Breast epithelium (tissue), 4 donors: ENCODE measurements around the gene ESPNL. TPM values are rescaled to one million over a fixed set of nuclear protein-coding genes. Genes with fewer than 3 reads are reported as not detected.
"Not testable (repeated sequence)": the region's sequence is repeated elsewhere in the genome, so short reads cannot be mapped to it uniquely, and the experiment has no call there.

Experiments used
- DNase-seq, 2 donors: peaks; one replicate each; pipeline ENCODE4 v3.0.0-alpha.2; 2019; ENCODE audit warnings: low spot score in 2 of 2
- H3K27ac ChIP-seq, 2 donors: fragments of 200-600 bp; sonication (generic) in 1 of 2; one replicate each; pipeline ENCODE4 v1.5.1; 2016 to 2019; ENCODE audit warnings: mild to moderate bottlenecking in 1 of 2
- H3K27me3 ChIP-seq, 2 donors: fragments of 200-600 bp; sonication (generic) in 1 of 2; one replicate each; pipeline versions ENCODE4 v1.5.1 to v1.6.0; 2017 to 2019; ENCODE audit warnings: control low read depth in 1 of 2, mild to moderate bottlenecking in 1 of 2
- H3K36me3 ChIP-seq: fragments of 200-600 bp; one replicate; pipeline ENCODE4 v1.5.1; 2019
- H3K4me1 ChIP-seq, 2 donors: fragments of 200-600 bp; sonication (generic); one replicate each; pipeline ENCODE4 v1.5.1; 2016 to 2019; ENCODE audit warnings: control low read depth in 1 of 2
- H3K4me3 ChIP-seq, 3 donors: fragments of 200-600 bp; sonication (generic); 1 replicate in 2 of 3; 2 replicates in 1 of 3; pipeline ENCODE4 v1.5.1; 2016 to 2019; ENCODE audit warnings: mild to moderate bottlenecking in 3 of 3, moderate library complexity in 2 of 3
- H3K9me3 ChIP-seq, 2 donors: fragments of 200-600 bp; sonication (generic) in 1 of 2; one replicate each; pipeline ENCODE4 v1.5.1; 2016 to 2019; ENCODE audit warnings: control low read depth in 1 of 2
- CTCF ChIP-seq, 3 donors: fragments of 450-650 bp; IDR thresholded peaks; one replicate each; pipeline ENCODE4 v1.5.1; 2016 to 2017; ENCODE audit warnings: antibody characterized with exemption in 3 of 3, mild to moderate bottlenecking in 3 of 3, moderate library complexity in 3 of 3
- POLR2A ChIP-seq: fragments of 450-650 bp; IDR thresholded peaks from one replicate; pipeline ENCODE4 v1.6.1; 2016; ENCODE audit warnings: antibody characterized with exemption, mild to moderate bottlenecking, moderate library complexity
- POLR2AphosphoS5 ChIP-seq, 3 donors: sonication (generic); formaldehyde crosslinking; IDR thresholded peaks; one replicate each; pipeline ENCODE4 v1.6.1; 2017; ENCODE audit warnings: antibody characterized with exemption in 3 of 3
- intact Hi-C: fragments of 100-400 bp; cut with DNase I; formaldehyde crosslinking; loops from one replicate; pipeline ENCODE4 v1.15.1; 2023; ENCODE audit warnings: low total_unique reads
- total RNA-seq, 3 donors: library from RNA; depleted of rRNA; stranded (reverse); fragments of >200 nt; gene quantifications; one replicate each; pipeline ENCODE4 v1.1.0, GENCODE V29; 2016

Gene ESPNL
- total RNA-seq, 3 donors from 2014 or later: 0.15 to 1.3 (median 0.64) TPM

- Histone ChIP-seq H3K4me1 (no peaks in the 10 kb centered on the region), H3K36me3 (no peaks in the 10 kb centered on the region), H3K9me3 (peaks cover 0 to 4% of the 10 kb centered on the region in 2 donors), H3K27me3 (peaks cover 0 to 18% of the 10 kb centered on the region in 2 donors), H3K4me3 (no peak overlapping the region), H3K27ac (no peak overlapping the region)
- no peak for DNase-seq
- intact Hi-C loops: no loop called here
- no peak for TF ChIP-seq POLR2AphosphoS5 (IDR thresholded peaks at IDR 0.05)
- TF ChIP-seq POLR2A: no peak
- TF ChIP-seq CTCF (IDR thresholded peaks at IDR 0.05): no peak
Observed at GRCh38 chr2:238114331-238114841, 14.2 kb downstream of the ESPNL start.

GRCh38 chr2:238114851-238115660, 14.9 kb downstream of the ESPNL start:
- Histone ChIP-seq H3K4me1 (no peaks in the 10 kb centered on the region), H3K27ac (no peak overlapping the region), H3K36me3 (no peaks in the 10 kb centered on the region), H3K9me3 (peaks cover 0 to 4% of the 10 kb centered on the region in 2 donors), H3K27me3 (peaks cover 0 to 18% of the 10 kb centered on the region in 2 donors), H3K4me3 (no peak overlapping the region)
- TF ChIP-seq POLR2A: no peak
- TF ChIP-seq CTCF (IDR thresholded peaks at IDR 0.05): no peak
- TF ChIP-seq POLR2AphosphoS5 (IDR thresholded peaks at IDR 0.05): no peak
- no peak for DNase-seq
- intact Hi-C loops: loop anchor here (5.0 kb wide), 1 partner anchor 528 kb away; no protein-coding TSS in a partner anchor

GRCh38 chr2:238115709-238116108, 15.6 kb downstream of the ESPNL start:
- not testable (repeated sequence) for H3K27ac ChIP-seq, H3K4me1 ChIP-seq, H3K9me3 ChIP-seq, H3K36me3 ChIP-seq, H3K4me3 ChIP-seq, DNase-seq
- H3K27me3 ChIP-seq: peaks cover 0 to 21% of the 10 kb centered on the region in 2 donors
- intact Hi-C loops: loop anchor here (5.0 kb wide), 1 partner anchor 528 kb away; no protein-coding TSS in a partner anchor

GRCh38 chr2:238116298-238117198, 16.4 kb downstream of the ESPNL start:
- Histone ChIP-seq H3K4me1 (no peaks in the 10 kb centered on the region), H3K9me3 (peaks cover 0 to 4% of the 10 kb centered on the region in 2 donors), H3K36me3 (no peaks in the 10 kb centered on the region), H3K27ac (no peak overlapping the region), H3K4me3 (no peak overlapping the region), H3K27me3 (peaks cover 0 to 22% of the 10 kb centered on the region in 2 donors)
- intact Hi-C loops: loop anchor here (5.0 kb wide), 1 partner anchor 529 kb away; no protein-coding TSS in a partner anchor
- TF ChIP-seq POLR2A: no peak
- no peak for TF ChIP-seq POLR2AphosphoS5 (IDR thresholded peaks at IDR 0.05)
- no peak for TF ChIP-seq CTCF (IDR thresholded peaks at IDR 0.05)
- DNase-seq: no peak
